ENCODE results near the gene ACSM2B.
"Not testable (repeated sequence)": the region's sequence is repeated elsewhere in the genome, so short reads cannot be mapped to it uniquely, and the experiment has no call there.

- TF ChIP-seq CTCF, POLR2AphosphoS5, POLR2A, EP300 (IDR thresholded peaks at IDR 0.05): not testable (repeated sequence)
Observed at GRCh38 chr16:20564218-20564617, 11.9 kb downstream of the ACSM2B start.

Data from stomach (tissue), 4 donors.